Measurements from ENCODE around the gene YBX3. TPM values are rescaled to one million over a fixed set of nuclear protein-coding genes. Genes with fewer than 3 reads are reported as not detected.

The YBX3 gene
- total RNA-seq, 1 experiment from 2014 or later: 312 TPM

- DNase-seq: no peak
- H3K27me3 Mint-ChIP-seq (ENCODE audit: unreplicated experiment): no peaks in the 10 kb centered on the region
- TF ChIP-seq CTCF (IDR thresholded peaks at IDR 0.05; ENCODE audit: unreplicated experiment): no peak
- no peaks in the 10 kb centered on the region for H3K9me3 Mint-ChIP-seq (ENCODE audit: low read depth, unreplicated experiment)
- intact Hi-C loops (cut with micrococcal nuclease; ENCODE audit: unreplicated experiment): no loop called here
- CTCF ChIA-PET: no interaction called here
- no TSS peak for BruUV-seq (replicated peaks)
- no peak overlapping the region for H3K27ac Mint-ChIP-seq (ENCODE audit: unreplicated experiment)
- H3K4me1 Mint-ChIP-seq (ENCODE audit: low read depth, unreplicated experiment): peaks cover 1% of the 10 kb centered on the region
- H3K36me3 Mint-ChIP-seq (ENCODE audit: insufficient read depth, unreplicated experiment): peaks cover 69% of the 10 kb centered on the region
- no peak overlapping the region for H3K4me3 Mint-ChIP-seq (ENCODE audit: low read depth, unreplicated experiment)
These were observed 21.3 kb downstream of the YBX3 start for GRCh38 chr12:10701843-10702242.

- H3K27ac Mint-ChIP-seq (ENCODE audit: unreplicated experiment): no peak overlapping the region
These were observed 21.9 kb downstream of the YBX3 start for GRCh38 chr12:10701131-10701681.

GRCh38 chr12:10700581-10700980 is 22.5 kb downstream of the YBX3 start:
- no peak overlapping the region for H3K27ac Mint-ChIP-seq (ENCODE audit: unreplicated experiment)
- intact Hi-C loops (cut with micrococcal nuclease; ENCODE audit: unreplicated experiment): no loop called here
- H3K4me3 Mint-ChIP-seq (ENCODE audit: low read depth, unreplicated experiment): no peak overlapping the region
- H3K4me1 Mint-ChIP-seq (ENCODE audit: low read depth, unreplicated experiment): no peaks in the 10 kb centered on the region
- peaks cover 75% of the 10 kb centered on the region for H3K36me3 Mint-ChIP-seq (ENCODE audit: insufficient read depth, unreplicated experiment)
- H3K9me3 Mint-ChIP-seq (ENCODE audit: low read depth, unreplicated experiment): no peaks in the 10 kb centered on the region
- TF ChIP-seq CTCF (IDR thresholded peaks at IDR 0.05; ENCODE audit: unreplicated experiment): no peak
- no peak for DNase-seq
- no peaks in the 10 kb centered on the region for H3K27me3 Mint-ChIP-seq (ENCODE audit: unreplicated experiment)
- no TSS peak for BruUV-seq (replicated peaks)
- CTCF ChIA-PET: no interaction called here

More at GRCh38 chr12:10701131-10701681, 21.9 kb downstream of the YBX3 start:
- Mint-ChIP-seq H3K36me3 (ENCODE audit: insufficient read depth, unreplicated experiment) (peaks cover 70% of the 10 kb centered on the region), H3K27me3 (ENCODE audit: unreplicated experiment) (no peaks in the 10 kb centered on the region), H3K4me1 (ENCODE audit: low read depth, unreplicated experiment) (no peaks in the 10 kb centered on the region), H3K9me3 (ENCODE audit: low read depth, unreplicated experiment) (no peaks in the 10 kb centered on the region), H3K4me3 (ENCODE audit: low read depth, unreplicated experiment) (no peak overlapping the region)
- no peak for DNase-seq
- TF ChIP-seq CTCF (IDR thresholded peaks at IDR 0.05; ENCODE audit: unreplicated experiment): no peak
- intact Hi-C loops (cut with micrococcal nuclease; ENCODE audit: unreplicated experiment): no loop called here
- BruUV-seq (replicated peaks): no TSS peak
- CTCF ChIA-PET: no interaction called here

- H3K27me3 Mint-ChIP-seq (ENCODE audit: unreplicated experiment): no peaks in the 10 kb centered on the region
- no peaks in the 10 kb centered on the region for H3K9me3 Mint-ChIP-seq (ENCODE audit: low read depth, unreplicated experiment)
- no peak overlapping the region for H3K27ac Mint-ChIP-seq (ENCODE audit: unreplicated experiment)
- BruUV-seq (replicated peaks): no TSS peak
- peaks cover 78% of the 10 kb centered on the region for H3K36me3 Mint-ChIP-seq (ENCODE audit: insufficient read depth, unreplicated experiment)
- no peaks in the 10 kb centered on the region for H3K4me1 Mint-ChIP-seq (ENCODE audit: low read depth, unreplicated experiment)
- intact Hi-C loops (cut with micrococcal nuclease; ENCODE audit: unreplicated experiment): no loop called here
- TF ChIP-seq CTCF (IDR thresholded peaks at IDR 0.05; ENCODE audit: unreplicated experiment): no peak
- H3K4me3 Mint-ChIP-seq (ENCODE audit: low read depth, unreplicated experiment): no peak overlapping the region
- DNase-seq: no peak
- CTCF ChIA-PET: no interaction called here
These were observed 25.3 kb downstream of the YBX3 start for GRCh38 chr12:10697862-10698261.

All from Calu3 (cell line).